Type B pancreatic cell (in vitro differentiated cells): ENCODE results near the gene SYT14. TPM values are rescaled to one million over a fixed set of nuclear protein-coding genes. Genes with fewer than 3 reads are reported as not detected.

Experiments
- DNase-seq: peaks from one replicate; pipeline ENCODE4 v3.0.0; 2021; ENCODE audit warnings: mixed read lengths; ENCODE audit not compliant: unreplicated experiment; ENCODE audit errors: extremely low spot score
- H3K27ac Mint-ChIP-seq: 2 replicates; pipeline ENCODE4 v1.8.0; 2021; ENCODE audit warnings: mild to moderate bottlenecking, mixed read lengths
- H3K27me3 Mint-ChIP-seq: 2 replicates; pipeline ENCODE4 v1.8.0; 2021; ENCODE audit warnings: mixed read lengths
- H3K36me3 Mint-ChIP-seq: 2 replicates; pipeline ENCODE4 v1.8.0; 2021; ENCODE audit warnings: mixed read lengths
- H3K4me1 Mint-ChIP-seq: one replicate; pipeline ENCODE4 v1.8.0; 2021; ENCODE audit warnings: mixed read lengths; ENCODE audit not compliant: unreplicated experiment
- H3K4me3 Mint-ChIP-seq: 2 replicates; pipeline ENCODE4 v1.8.0; 2021; ENCODE audit warnings: mild to moderate bottlenecking, mixed read lengths
- H3K9me3 Mint-ChIP-seq: 2 replicates; pipeline ENCODE4 v1.8.0; 2021; ENCODE audit warnings: mixed read lengths
- CTCF ChIP-seq: fragments of 200-600 bp; sonication (generic); conservative IDR thresholded peaks from 2 replicates; pipeline ENCODE4 v1.5.0; 2021; ENCODE audit warnings: antibody characterized with exemption, mild to moderate bottlenecking
- total RNA-seq: library from RNA; stranded (reverse); gene quantifications from 2 replicates; pipeline ENCODE4 v1.2.1, GENCODE V29; 2021; ENCODE audit warnings: low replicate concordance

SYT14 gene
- total RNA-seq, 1 donor from 2014 or later, result 5.7 TPM

- H3K27me3 Mint-ChIP-seq, result no peaks in the 10 kb centered on the region
- H3K27ac Mint-ChIP-seq, result no peak overlapping the region
- no peak overlapping the region for H3K4me3 Mint-ChIP-seq
- no peaks in the 10 kb centered on the region for H3K4me1 Mint-ChIP-seq
- TF ChIP-seq CTCF, result no peak
- H3K36me3 Mint-ChIP-seq, result no peaks in the 10 kb centered on the region
- no peaks in the 10 kb centered on the region for H3K9me3 Mint-ChIP-seq
- no peak for DNase-seq
Observed at GRCh38 chr1:209983953-209984352, 45.9 kb downstream of the SYT14 start.

- no peaks in the 10 kb centered on the region for H3K9me3 Mint-ChIP-seq
- DNase-seq, result no peak
- TF ChIP-seq CTCF, result no peak
- no peak overlapping the region for H3K4me3 Mint-ChIP-seq
- H3K27me3 Mint-ChIP-seq, result no peaks in the 10 kb centered on the region
- no peak overlapping the region for H3K27ac Mint-ChIP-seq
- no peaks in the 10 kb centered on the region for H3K4me1 Mint-ChIP-seq
- no peaks in the 10 kb centered on the region for H3K36me3 Mint-ChIP-seq
Observed at GRCh38 chr1:209985002-209985401, 47.0 kb downstream of the SYT14 start.

GRCh38 chr1:209988706-209989105 is 50.7 kb downstream of the SYT14 start:
- Mint-ChIP-seq H3K27me3 (no peaks in the 10 kb centered on the region), H3K36me3 (no peaks in the 10 kb centered on the region), H3K27ac (no peak overlapping the region), H3K9me3 (no peaks in the 10 kb centered on the region), H3K4me1 (no peaks in the 10 kb centered on the region), H3K4me3 (no peak overlapping the region)
- DNase-seq, result no peak
- no peak for TF ChIP-seq CTCF

GRCh38 chr1:209989525-209989924 is 51.5 kb downstream of the SYT14 start:
- H3K27ac Mint-ChIP-seq, result no peak overlapping the region
- no peaks in the 10 kb centered on the region for H3K9me3 Mint-ChIP-seq
- H3K36me3 Mint-ChIP-seq, result no peaks in the 10 kb centered on the region
- TF ChIP-seq CTCF, result peak; percentile 71
- H3K4me1 Mint-ChIP-seq, result no peaks in the 10 kb centered on the region
- H3K4me3 Mint-ChIP-seq, result no peak overlapping the region
- H3K27me3 Mint-ChIP-seq, result no peaks in the 10 kb centered on the region
- no peak for DNase-seq

GRCh38 chr1:209993061-209993830 is 55.2 kb downstream of the SYT14 start:
- DNase-seq, result peak; percentile 60
- H3K4me3 Mint-ChIP-seq, result no peak overlapping the region
- H3K27ac Mint-ChIP-seq, result no peak overlapping the region
- no peaks in the 10 kb centered on the region for H3K27me3 Mint-ChIP-seq
- no peak for TF ChIP-seq CTCF
- H3K4me1 Mint-ChIP-seq, result no peaks in the 10 kb centered on the region
- H3K9me3 Mint-ChIP-seq, result no peaks in the 10 kb centered on the region
- no peaks in the 10 kb centered on the region for H3K36me3 Mint-ChIP-seq
